GM23338 (cell line): ENCODE data around the gene FBXO38. TPM values are rescaled to one million over a fixed set of nuclear protein-coding genes. Genes with fewer than 3 reads are reported as not detected.

Source experiments
- ATAC-seq: fragments of 200-7000 bp; cut with Tn5 transposase; 3 replicates; pipeline ENCODE4 v1.9.1; 2020
- DNase-seq: peaks from one replicate; pipeline ENCODE4 v3.0.0-alpha.2; 2015; ENCODE audit warnings: low spot score
- H2AFZ ChIP-seq: fragments of 200-600 bp; sonication (generic); 2 replicates; pipeline ENCODE4 v1.8.0; 2016; ENCODE audit warnings: antibody characterized with exemption, mild to moderate bottlenecking, moderate library complexity
- H3F3A ChIP-seq: fragments of 200-600 bp; sonication (generic); replicated peaks from 2 replicates; pipeline ENCODE4 v1.8.0; 2017; ENCODE audit warnings: antibody characterized with exemption, mixed run types, low read depth
- H3K27ac ChIP-seq: fragments of 200-600 bp; sonication (generic); 2 replicates; pipeline ENCODE4 v1.6.1; 2016; ENCODE audit warnings: low read depth
- H3K27me3 ChIP-seq: fragments of 200-600 bp; sonication (generic); 2 replicates; pipeline ENCODE4 v1.8.0; 2016; ENCODE audit warnings: mild to moderate bottlenecking, mixed run types, moderate library complexity; ENCODE audit not compliant: insufficient read depth
- H3K36me3 ChIP-seq: fragments of 200-600 bp; sonication (generic); 2 replicates; pipeline ENCODE4 v1.8.0; 2016; ENCODE audit warnings: mild to moderate bottlenecking; ENCODE audit not compliant: insufficient read depth
- H3K4me1 ChIP-seq: fragments of 200-600 bp; sonication (generic); 2 replicates; pipeline ENCODE4 v1.8.0; 2016; ENCODE audit warnings: mild to moderate bottlenecking, moderate library complexity; ENCODE audit not compliant: insufficient read depth
- H3K4me2 ChIP-seq: fragments of 200-600 bp; sonication (generic); 2 replicates; pipeline ENCODE4 v1.7.1; 2017; ENCODE audit warnings: mixed run types
- H3K4me3 ChIP-seq: fragments of 200-600 bp; sonication (generic); 2 replicates; pipeline ENCODE4 v1.6.1; 2016; ENCODE audit warnings: mixed run types
- H3K79me2 ChIP-seq: fragments of 200-600 bp; sonication (generic); replicated peaks from 2 replicates; pipeline ENCODE4 v1.8.0; 2017; ENCODE audit warnings: mild to moderate bottlenecking; ENCODE audit not compliant: insufficient read depth
- H3K9me2 ChIP-seq: fragments of 200-600 bp; sonication (generic); 2 replicates; pipeline ENCODE4 v1.8.0; 2017; ENCODE audit not compliant: insufficient read depth
- H4K20me1 ChIP-seq: fragments of 200-600 bp; sonication (generic); replicated peaks from 2 replicates; pipeline ENCODE4 v1.8.0; 2017; ENCODE audit warnings: mild to moderate bottlenecking; ENCODE audit not compliant: insufficient read depth
- H3K27ac Mint-ChIP-seq: 2 replicates; pipeline ENCODE4 v1.8.0; 2020; ENCODE audit warnings: inconsistent platforms, mild to moderate bottlenecking, moderate library complexity, mixed read lengths
- H3K27me3 Mint-ChIP-seq: 3 replicates; pipeline ENCODE4 v1.8.0; 2022; ENCODE audit warnings: low read depth, mild to moderate bottlenecking, moderate library complexity, mixed read lengths, inconsistent platforms; ENCODE audit not compliant: insufficient read depth, poor library complexity
- H3K36me3 Mint-ChIP-seq: 3 replicates; pipeline ENCODE4 v1.8.0; 2021; ENCODE audit warnings: low read depth, mild to moderate bottlenecking, inconsistent platforms, moderate library complexity, mixed read lengths
- H3K4me1 Mint-ChIP-seq: 3 replicates; pipeline ENCODE4 v1.8.0; 2020; ENCODE audit warnings: mild to moderate bottlenecking, inconsistent platforms, mixed read lengths
- H3K4me3 Mint-ChIP-seq: 3 replicates; pipeline ENCODE4 v1.8.0; 2021; ENCODE audit warnings: moderate library complexity, mild to moderate bottlenecking, inconsistent platforms, mixed read lengths
- H3K9me3 Mint-ChIP-seq: 3 replicates; pipeline ENCODE4 v1.8.0; 2020; ENCODE audit warnings: moderate library complexity, mild to moderate bottlenecking, inconsistent platforms, mixed read lengths
- CREB1 ChIP-seq: fragments of 250-450 bp; sonication (Bioruptor Pico); IDR thresholded peaks from 2 replicates; pipeline ENCODE4 v1.5.0; 2020; ENCODE audit warnings: low read depth, mild to moderate bottlenecking, moderate library complexity
- EZH2 ChIP-seq: fragments of 200-600 bp; sonication (generic); IDR thresholded peaks from one replicate; pipeline ENCODE4 v1.8.0; 2017; ENCODE audit warnings: antibody characterized with exemption, mild to moderate bottlenecking, low read depth; ENCODE audit not compliant: unreplicated experiment
- EZH2phosphoT487 ChIP-seq: fragments of 200-600 bp; sonication (generic); IDR thresholded peaks from one replicate; pipeline ENCODE4 v1.8.1; 2018; ENCODE audit warnings: antibody characterized with exemption; ENCODE audit not compliant: unreplicated experiment
- JUNB ChIP-seq: IDR thresholded peaks from one replicate; pipeline ENCODE4 v1.6.1; 2016; ENCODE audit warnings: antibody characterized with exemption; ENCODE audit not compliant: unreplicated experiment
- NANOG ChIP-seq: IDR thresholded peaks from 2 replicates; pipeline ENCODE4 v1.6.1; 2016; ENCODE audit warnings: antibody characterized with exemption, borderline replicate concordance
- POLR2AphosphoS5 ChIP-seq: IDR thresholded peaks from 2 replicates; pipeline ENCODE4 v1.6.1; 2016; ENCODE audit warnings: antibody characterized with exemption, low read depth
- STAT1 ChIP-seq: IDR thresholded peaks from one replicate; pipeline ENCODE4 v1.6.1; 2016; ENCODE audit warnings: antibody characterized with exemption; ENCODE audit not compliant: unreplicated experiment
- ZNF114 ChIP-seq: fragments of 250-450 bp; sonication (Bioruptor Pico); IDR thresholded peaks from 2 replicates; pipeline ENCODE4 v1.5.0; 2020; ENCODE audit warnings: mild to moderate bottlenecking, moderate library complexity
- ZNF331 ChIP-seq: fragments of 250-450 bp; sonication (Bioruptor Pico); IDR thresholded peaks from 2 replicates; pipeline ENCODE4 v1.5.0; 2020; ENCODE audit warnings: low read depth, mild to moderate bottlenecking, moderate library complexity
- polyA plus RNA-seq: library from polyadenylated mRNA; unstranded; fragments of >200 nt; fragmentation: Nextera tagmentation; extraction: Ambion mirVana; gene quantifications from 2 replicates; pipeline ENCODE4 v1.2.1, GENCODE V29; 2016
- total RNA-seq: library from RNA; depleted of rRNA; stranded (reverse); fragments of >200 nt; shearing (Covaris generic); gene quantifications from 2 replicates; pipeline ENCODE4 v1.2.3, GENCODE V29; 2014
- TF ChIP-seq, protein P1 (sequence below), 2 experiments: fragments of 200-600 bp in 1 of 2; sonication (generic) in 1 of 2; conservative IDR thresholded peaks; 2 replicates each; pipeline versions ENCODE4 v1.5.1 to v1.6.1; 2016 to 2017; ENCODE audit warnings: antibody characterized with exemption in 2 of 2, low read depth in 2 of 2, mild to moderate bottlenecking in 2 of 2, moderate library complexity in 1 of 2
- TF ChIP-seq, protein P2 (sequence below): IDR thresholded peaks from 2 replicates; pipeline ENCODE4 v1.6.1; 2016; ENCODE audit warnings: antibody characterized with exemption
- TF ChIP-seq, protein P3 (sequence below): fragments of 250-450 bp; sonication (Bioruptor Pico); IDR thresholded peaks from 2 replicates; pipeline ENCODE4 v1.5.0; 2020; ENCODE audit warnings: mild to moderate bottlenecking, moderate library complexity
- TF ChIP-seq, protein P4 (sequence below): IDR thresholded peaks from one replicate; pipeline ENCODE4 v1.6.1; 2018; ENCODE audit warnings: antibody characterized with exemption; ENCODE audit not compliant: unreplicated experiment

Gene FBXO38
- total and polyA plus RNA-seq, 2 experiments from 2014 or later, result 13.3 to 45.6 TPM

DNA sequence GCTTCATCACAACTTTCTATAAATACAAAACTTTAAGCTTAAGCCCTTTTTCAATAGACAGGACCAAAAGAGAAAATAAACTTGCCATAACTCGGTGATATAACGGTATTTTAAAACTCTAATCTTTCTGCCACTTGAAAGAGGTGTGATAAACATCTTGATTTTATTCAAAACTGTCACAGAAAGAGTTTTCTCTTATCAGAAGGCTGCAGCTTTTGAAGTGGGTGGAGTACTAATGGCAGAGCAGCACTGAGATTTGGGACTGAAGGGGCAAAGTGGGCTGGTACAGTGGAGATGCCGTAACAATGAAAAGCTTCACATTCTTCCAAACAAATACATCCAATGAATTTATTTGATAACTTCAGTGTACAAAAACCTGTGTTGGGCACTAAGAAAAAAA, 92.5 kb downstream of the FBXO38 start:
- Histone ChIP-seq H3K9me2 (no peaks in the 10 kb centered on the region), H4K20me1 (no peaks in the 10 kb centered on the region), H3K4me1 (no peaks in the 10 kb centered on the region), H3K79me2 (no peaks in the 10 kb centered on the region), H3K4me3 (no peak overlapping the region), H3F3A (no peaks in the 10 kb centered on the region), H3K27ac (no peak overlapping the region), H2AFZ (no peak overlapping the region), H3K4me2 (no peak overlapping the region), H3K36me3 (no peaks in the 10 kb centered on the region), H3K27me3 (no peaks in the 10 kb centered on the region)
- no peak overlapping the region for H3K27ac Mint-ChIP-seq
- H3K4me1 Mint-ChIP-seq, result no peaks in the 10 kb centered on the region
- no peak for TF ChIP-seq POLR2AphosphoS5
- TF ChIP-seq, protein P1, sequence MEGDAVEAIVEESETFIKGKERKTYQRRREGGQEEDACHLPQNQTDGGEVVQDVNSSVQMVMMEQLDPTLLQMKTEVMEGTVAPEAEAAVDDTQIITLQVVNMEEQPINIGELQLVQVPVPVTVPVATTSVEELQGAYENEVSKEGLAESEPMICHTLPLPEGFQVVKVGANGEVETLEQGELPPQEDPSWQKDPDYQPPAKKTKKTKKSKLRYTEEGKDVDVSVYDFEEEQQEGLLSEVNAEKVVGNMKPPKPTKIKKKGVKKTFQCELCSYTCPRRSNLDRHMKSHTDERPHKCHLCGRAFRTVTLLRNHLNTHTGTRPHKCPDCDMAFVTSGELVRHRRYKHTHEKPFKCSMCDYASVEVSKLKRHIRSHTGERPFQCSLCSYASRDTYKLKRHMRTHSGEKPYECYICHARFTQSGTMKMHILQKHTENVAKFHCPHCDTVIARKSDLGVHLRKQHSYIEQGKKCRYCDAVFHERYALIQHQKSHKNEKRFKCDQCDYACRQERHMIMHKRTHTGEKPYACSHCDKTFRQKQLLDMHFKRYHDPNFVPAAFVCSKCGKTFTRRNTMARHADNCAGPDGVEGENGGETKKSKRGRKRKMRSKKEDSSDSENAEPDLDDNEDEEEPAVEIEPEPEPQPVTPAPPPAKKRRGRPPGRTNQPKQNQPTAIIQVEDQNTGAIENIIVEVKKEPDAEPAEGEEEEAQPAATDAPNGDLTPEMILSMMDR (conservative IDR thresholded peaks at IDR 0.05; ENCODE audit: low read depth in 2 of 2), result no peak
- TF ChIP-seq NANOG, result no peak
- no peak for TF ChIP-seq ZNF331 (CRISPR knock-in tag)
- TF ChIP-seq EZH2, result no peak
- no peak for TF ChIP-seq ZNF114 (CRISPR knock-in tag)
- TF ChIP-seq JUNB, result no peak
- TF ChIP-seq, protein P2, sequence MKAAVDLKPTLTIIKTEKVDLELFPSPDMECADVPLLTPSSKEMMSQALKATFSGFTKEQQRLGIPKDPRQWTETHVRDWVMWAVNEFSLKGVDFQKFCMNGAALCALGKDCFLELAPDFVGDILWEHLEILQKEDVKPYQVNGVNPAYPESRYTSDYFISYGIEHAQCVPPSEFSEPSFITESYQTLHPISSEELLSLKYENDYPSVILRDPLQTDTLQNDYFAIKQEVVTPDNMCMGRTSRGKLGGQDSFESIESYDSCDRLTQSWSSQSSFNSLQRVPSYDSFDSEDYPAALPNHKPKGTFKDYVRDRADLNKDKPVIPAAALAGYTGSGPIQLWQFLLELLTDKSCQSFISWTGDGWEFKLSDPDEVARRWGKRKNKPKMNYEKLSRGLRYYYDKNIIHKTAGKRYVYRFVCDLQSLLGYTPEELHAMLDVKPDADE, result no peak
- TF ChIP-seq STAT1, result no peak
- no peak for TF ChIP-seq EZH2phosphoT487
- TF ChIP-seq, protein P3, sequence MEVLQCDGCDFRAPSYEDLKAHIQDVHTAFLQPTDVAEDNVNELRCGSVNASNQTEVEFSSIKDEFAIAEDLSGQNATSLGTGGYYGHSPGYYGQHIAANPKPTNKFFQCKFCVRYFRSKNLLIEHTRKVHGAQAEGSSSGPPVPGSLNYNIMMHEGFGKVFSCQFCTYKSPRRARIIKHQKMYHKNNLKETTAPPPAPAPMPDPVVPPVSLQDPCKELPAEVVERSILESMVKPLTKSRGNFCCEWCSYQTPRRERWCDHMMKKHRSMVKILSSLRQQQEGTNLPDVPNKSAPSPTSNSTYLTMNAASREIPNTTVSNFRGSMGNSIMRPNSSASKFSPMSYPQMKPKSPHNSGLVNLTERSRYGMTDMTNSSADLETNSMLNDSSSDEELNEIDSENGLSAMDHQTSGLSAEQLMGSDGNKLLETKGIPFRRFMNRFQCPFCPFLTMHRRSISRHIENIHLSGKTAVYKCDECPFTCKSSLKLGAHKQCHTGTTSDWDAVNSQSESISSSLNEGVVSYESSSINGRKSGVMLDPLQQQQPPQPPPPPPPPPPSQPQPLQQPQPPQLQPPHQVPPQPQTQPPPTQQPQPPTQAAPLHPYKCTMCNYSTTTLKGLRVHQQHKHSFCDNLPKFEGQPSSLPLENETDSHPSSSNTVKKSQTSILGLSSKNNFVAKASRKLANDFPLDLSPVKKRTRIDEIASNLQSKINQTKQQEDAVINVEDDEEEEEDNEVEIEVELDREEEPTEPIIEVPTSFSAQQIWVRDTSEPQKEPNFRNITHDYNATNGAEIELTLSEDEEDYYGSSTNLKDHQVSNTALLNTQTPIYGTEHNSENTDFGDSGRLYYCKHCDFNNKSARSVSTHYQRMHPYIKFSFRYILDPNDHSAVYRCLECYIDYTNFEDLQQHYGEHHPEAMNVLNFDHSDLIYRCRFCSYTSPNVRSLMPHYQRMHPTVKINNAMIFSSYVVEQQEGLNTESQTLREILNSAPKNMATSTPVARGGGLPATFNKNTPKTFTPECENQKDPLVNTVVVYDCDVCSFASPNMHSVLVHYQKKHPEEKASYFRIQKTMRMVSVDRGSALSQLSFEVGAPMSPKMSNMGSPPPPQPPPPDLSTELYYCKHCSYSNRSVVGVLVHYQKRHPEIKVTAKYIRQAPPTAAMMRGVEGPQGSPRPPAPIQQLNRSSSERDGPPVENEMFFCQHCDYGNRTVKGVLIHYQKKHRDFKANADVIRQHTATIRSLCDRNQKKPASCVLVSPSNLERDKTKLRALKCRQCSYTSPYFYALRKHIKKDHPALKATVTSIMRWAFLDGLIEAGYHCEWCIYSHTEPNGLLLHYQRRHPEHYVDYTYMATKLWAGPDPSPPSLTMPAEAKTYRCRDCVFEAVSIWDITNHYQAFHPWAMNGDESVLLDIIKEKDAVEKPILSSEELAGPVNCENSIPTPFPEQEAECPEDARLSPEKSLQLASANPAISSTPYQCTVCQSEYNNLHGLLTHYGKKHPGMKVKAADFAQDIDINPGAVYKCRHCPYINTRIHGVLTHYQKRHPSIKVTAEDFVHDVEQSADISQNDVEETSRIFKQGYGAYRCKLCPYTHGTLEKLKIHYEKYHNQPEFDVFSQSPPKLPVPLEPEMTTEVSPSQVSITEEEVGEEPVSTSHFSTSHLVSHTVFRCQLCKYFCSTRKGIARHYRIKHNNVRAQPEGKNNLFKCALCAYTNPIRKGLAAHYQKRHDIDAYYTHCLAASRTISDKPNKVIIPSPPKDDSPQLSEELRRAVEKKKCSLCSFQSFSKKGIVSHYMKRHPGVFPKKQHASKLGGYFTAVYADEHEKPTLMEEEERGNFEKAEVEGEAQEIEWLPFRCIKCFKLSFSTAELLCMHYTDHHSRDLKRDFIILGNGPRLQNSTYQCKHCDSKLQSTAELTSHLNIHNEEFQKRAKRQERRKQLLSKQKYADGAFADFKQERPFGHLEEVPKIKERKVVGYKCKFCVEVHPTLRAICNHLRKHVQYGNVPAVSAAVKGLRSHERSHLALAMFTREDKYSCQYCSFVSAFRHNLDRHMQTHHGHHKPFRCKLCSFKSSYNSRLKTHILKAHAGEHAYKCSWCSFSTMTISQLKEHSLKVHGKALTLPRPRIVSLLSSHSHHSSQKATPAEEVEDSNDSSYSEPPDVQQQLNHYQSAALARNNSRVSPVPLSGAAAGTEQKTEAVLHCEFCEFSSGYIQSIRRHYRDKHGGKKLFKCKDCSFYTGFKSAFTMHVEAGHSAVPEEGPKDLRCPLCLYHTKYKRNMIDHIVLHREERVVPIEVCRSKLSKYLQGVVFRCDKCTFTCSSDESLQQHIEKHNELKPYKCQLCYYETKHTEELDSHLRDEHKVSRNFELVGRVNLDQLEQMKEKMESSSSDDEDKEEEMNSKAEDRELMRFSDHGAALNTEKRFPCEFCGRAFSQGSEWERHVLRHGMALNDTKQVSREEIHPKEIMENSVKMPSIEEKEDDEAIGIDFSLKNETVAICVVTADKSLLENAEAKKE, result no peak
- TF ChIP-seq CREB1, result no peak
- TF ChIP-seq, protein P4, sequence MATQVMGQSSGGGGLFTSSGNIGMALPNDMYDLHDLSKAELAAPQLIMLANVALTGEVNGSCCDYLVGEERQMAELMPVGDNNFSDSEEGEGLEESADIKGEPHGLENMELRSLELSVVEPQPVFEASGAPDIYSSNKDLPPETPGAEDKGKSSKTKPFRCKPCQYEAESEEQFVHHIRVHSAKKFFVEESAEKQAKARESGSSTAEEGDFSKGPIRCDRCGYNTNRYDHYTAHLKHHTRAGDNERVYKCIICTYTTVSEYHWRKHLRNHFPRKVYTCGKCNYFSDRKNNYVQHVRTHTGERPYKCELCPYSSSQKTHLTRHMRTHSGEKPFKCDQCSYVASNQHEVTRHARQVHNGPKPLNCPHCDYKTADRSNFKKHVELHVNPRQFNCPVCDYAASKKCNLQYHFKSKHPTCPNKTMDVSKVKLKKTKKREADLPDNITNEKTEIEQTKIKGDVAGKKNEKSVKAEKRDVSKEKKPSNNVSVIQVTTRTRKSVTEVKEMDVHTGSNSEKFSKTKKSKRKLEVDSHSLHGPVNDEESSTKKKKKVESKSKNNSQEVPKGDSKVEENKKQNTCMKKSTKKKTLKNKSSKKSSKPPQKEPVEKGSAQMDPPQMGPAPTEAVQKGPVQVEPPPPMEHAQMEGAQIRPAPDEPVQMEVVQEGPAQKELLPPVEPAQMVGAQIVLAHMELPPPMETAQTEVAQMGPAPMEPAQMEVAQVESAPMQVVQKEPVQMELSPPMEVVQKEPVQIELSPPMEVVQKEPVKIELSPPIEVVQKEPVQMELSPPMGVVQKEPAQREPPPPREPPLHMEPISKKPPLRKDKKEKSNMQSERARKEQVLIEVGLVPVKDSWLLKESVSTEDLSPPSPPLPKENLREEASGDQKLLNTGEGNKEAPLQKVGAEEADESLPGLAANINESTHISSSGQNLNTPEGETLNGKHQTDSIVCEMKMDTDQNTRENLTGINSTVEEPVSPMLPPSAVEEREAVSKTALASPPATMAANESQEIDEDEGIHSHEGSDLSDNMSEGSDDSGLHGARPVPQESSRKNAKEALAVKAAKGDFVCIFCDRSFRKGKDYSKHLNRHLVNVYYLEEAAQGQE, result no peak
- H3K9me3 Mint-ChIP-seq, result no peaks in the 10 kb centered on the region
- no peak for ATAC-seq
- no peaks in the 10 kb centered on the region for H3K36me3 Mint-ChIP-seq
- no peak overlapping the region for H3K4me3 Mint-ChIP-seq
- no peaks in the 10 kb centered on the region for H3K27me3 Mint-ChIP-seq
- no peak for DNase-seq
